ENCODE data around the gene B3GNT8.

DNA sequence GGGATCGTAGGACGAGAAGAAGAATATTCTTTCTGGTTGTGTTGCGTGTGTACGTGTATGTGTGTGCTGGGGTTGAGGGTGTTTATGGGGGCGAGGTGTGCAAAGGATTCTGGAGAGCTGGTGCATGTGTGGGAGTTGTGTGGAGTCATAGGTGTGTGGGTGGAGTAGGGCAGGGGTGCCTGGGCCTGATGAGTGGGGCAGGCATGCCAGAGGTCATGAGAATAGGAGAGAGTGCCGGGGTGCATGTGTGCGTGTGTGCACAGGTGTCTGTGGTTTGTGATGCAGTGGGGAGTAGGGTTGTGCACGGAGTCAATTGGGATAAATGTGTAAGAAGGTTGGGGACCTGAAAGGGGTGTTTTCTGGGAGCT, 50.2 kb downstream of the B3GNT8 start:
- no peak for TF ChIP-seq POLR2AphosphoS5 (IDR thresholded peaks at IDR 0.05)
- TF ChIP-seq, protein P1, sequence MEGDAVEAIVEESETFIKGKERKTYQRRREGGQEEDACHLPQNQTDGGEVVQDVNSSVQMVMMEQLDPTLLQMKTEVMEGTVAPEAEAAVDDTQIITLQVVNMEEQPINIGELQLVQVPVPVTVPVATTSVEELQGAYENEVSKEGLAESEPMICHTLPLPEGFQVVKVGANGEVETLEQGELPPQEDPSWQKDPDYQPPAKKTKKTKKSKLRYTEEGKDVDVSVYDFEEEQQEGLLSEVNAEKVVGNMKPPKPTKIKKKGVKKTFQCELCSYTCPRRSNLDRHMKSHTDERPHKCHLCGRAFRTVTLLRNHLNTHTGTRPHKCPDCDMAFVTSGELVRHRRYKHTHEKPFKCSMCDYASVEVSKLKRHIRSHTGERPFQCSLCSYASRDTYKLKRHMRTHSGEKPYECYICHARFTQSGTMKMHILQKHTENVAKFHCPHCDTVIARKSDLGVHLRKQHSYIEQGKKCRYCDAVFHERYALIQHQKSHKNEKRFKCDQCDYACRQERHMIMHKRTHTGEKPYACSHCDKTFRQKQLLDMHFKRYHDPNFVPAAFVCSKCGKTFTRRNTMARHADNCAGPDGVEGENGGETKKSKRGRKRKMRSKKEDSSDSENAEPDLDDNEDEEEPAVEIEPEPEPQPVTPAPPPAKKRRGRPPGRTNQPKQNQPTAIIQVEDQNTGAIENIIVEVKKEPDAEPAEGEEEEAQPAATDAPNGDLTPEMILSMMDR (IDR thresholded peaks at IDR 0.05), result no peak
